DOHH2 (cell line): ENCODE results near the gene DOK6.

Source experiments
- H3F3A ChIP-seq: fragments of 200-600 bp; sonication (generic), shearing (Covaris generic); 2 replicates; pipeline ENCODE4 v1.6.0; 2016; ENCODE audit warnings: antibody characterized with exemption, mild to moderate bottlenecking; ENCODE audit not compliant: control insufficient read depth, insufficient read depth
- H3K27ac ChIP-seq: fragments of 200-600 bp; sonication (generic); 2 replicates; pipeline ENCODE4 v1.5.1; 2014; ENCODE audit warnings: low read depth, mild to moderate bottlenecking, low read length, moderate library complexity
- H3K27me3 ChIP-seq: fragments of 200-600 bp; sonication (generic); 2 replicates; pipeline ENCODE4 v1.6.1; 2014; ENCODE audit warnings: mild to moderate bottlenecking, low read length, mixed read lengths; ENCODE audit not compliant: control insufficient read depth
- H3K36me3 ChIP-seq: fragments of 200-600 bp; sonication (generic); 2 replicates; pipeline ENCODE4 v1.6.1; 2014; ENCODE audit warnings: mild to moderate bottlenecking, low read length, moderate library complexity, mixed read lengths; ENCODE audit not compliant: control insufficient read depth
- H3K4me1 ChIP-seq: fragments of 200-600 bp; sonication (generic); 2 replicates; pipeline ENCODE4 v1.6.1; 2014; ENCODE audit warnings: mild to moderate bottlenecking, low read length, mixed read lengths; ENCODE audit not compliant: control insufficient read depth
- H3K4me2 ChIP-seq: fragments of 200-600 bp; sonication (generic); 2 replicates; pipeline ENCODE4 v1.6.0; 2014; ENCODE audit warnings: mild to moderate bottlenecking, low read length, moderate library complexity
- H3K4me3 ChIP-seq: fragments of 200-600 bp; sonication (generic); 2 replicates; pipeline ENCODE4 v1.5.1; 2014; ENCODE audit warnings: mild to moderate bottlenecking, low read length, mixed read lengths
- H3K79me2 ChIP-seq: fragments of 200-600 bp; sonication (generic); 2 replicates; pipeline ENCODE4 v1.6.1; 2014; ENCODE audit warnings: mild to moderate bottlenecking, low read length, mixed read lengths; ENCODE audit not compliant: control insufficient read depth
- H3K9me2 ChIP-seq: fragments of 200-600 bp; sonication (generic); replicated peaks from 2 replicates; pipeline ENCODE4 v1.6.1; 2014; ENCODE audit warnings: mild to moderate bottlenecking, low read length, mixed read lengths; ENCODE audit not compliant: control insufficient read depth
- H3K9me3 ChIP-seq: fragments of 200-600 bp; sonication (generic); 2 replicates; pipeline ENCODE4 v1.6.1; 2014; ENCODE audit warnings: antibody characterized with exemption, low read length, mixed read lengths; ENCODE audit not compliant: control insufficient read depth, insufficient read depth
- H4K20me1 ChIP-seq: fragments of 200-600 bp; sonication (generic); 2 replicates; pipeline ENCODE4 v1.6.0; 2014; ENCODE audit warnings: low read depth, mild to moderate bottlenecking, antibody characterized with exemption, low read length, moderate library complexity; ENCODE audit not compliant: control insufficient read depth, insufficient read depth
- CTCF ChIP-seq: fragments of 200-600 bp; sonication (generic); IDR thresholded peaks from one replicate; pipeline ENCODE4 v1.5.1; 2014; ENCODE audit warnings: antibody characterized with exemption, mild to moderate bottlenecking, low read depth, low read length; ENCODE audit not compliant: poor library complexity, severe bottlenecking
- EZH2phosphoT487 ChIP-seq: fragments of 200-600 bp; sonication (generic); IDR thresholded peaks from 2 replicates; pipeline ENCODE4 v1.6.1; 2017; ENCODE audit warnings: borderline replicate concordance, mild to moderate bottlenecking, antibody characterized with exemption, low read length, moderate library complexity, mixed read lengths

The DOK6 gene

DNA sequence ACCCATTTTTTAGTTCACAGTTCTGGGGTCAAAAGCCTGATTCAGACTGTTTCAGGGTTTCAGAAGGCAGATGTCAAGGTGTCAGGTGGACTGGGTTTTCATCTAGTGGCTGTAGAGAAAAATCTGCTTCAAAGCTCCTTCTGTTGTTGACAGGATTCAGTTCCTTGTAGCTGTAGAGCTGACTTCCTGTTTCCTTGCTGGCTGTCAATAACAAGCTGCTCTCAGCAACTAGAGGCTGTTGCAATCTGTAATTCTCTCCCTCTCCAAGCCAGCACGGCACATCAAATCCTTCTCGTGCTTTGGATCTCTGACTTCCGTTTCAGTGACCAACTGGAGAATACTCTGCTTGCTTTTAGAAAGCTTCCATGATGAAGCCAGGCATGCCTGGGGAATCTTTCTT is 179.4 kb downstream of the DOK6 start:
- Histone ChIP-seq H3K27me3 (no peaks in the 10 kb centered on the region), H3F3A (no peaks in the 10 kb centered on the region), H3K9me3 (no peaks in the 10 kb centered on the region), H4K20me1 (no peaks in the 10 kb centered on the region), H3K9me2 (no peaks in the 10 kb centered on the region), H3K4me2 (no peak overlapping the region), H3K27ac (no peak overlapping the region), H3K36me3 (no peaks in the 10 kb centered on the region), H3K4me3 (no peak overlapping the region), H3K79me2 (no peaks in the 10 kb centered on the region), H3K4me1 (no peaks in the 10 kb centered on the region; the same call in 1 of the 2 replicates)
- TF ChIP-seq EZH2phosphoT487 (no peak), CTCF (no peak)

GRCh38 chr18:69584429-69584828 is 183.7 kb downstream of the DOK6 start:
- H3K27me3 ChIP-seq = no peaks in the 10 kb centered on the region
- no peaks in the 10 kb centered on the region for H3K9me2 ChIP-seq
- no peak for TF ChIP-seq EZH2phosphoT487
- TF ChIP-seq CTCF = no peak

GRCh38 chr18:69585696-69586095 is 185.0 kb downstream of the DOK6 start:
- H3K27me3 ChIP-seq = no peaks in the 10 kb centered on the region
- H3K4me1 ChIP-seq = no peaks in the 10 kb centered on the region
- TF ChIP-seq CTCF = no peak
- TF ChIP-seq EZH2phosphoT487 = no peak
- no peaks in the 10 kb centered on the region for H3F3A ChIP-seq
- H3K36me3 ChIP-seq = no peaks in the 10 kb centered on the region
- no peak overlapping the region for H3K4me3 ChIP-seq
- no peak overlapping the region for H3K4me2 ChIP-seq
- no peaks in the 10 kb centered on the region for H3K9me3 ChIP-seq
- no peaks in the 10 kb centered on the region for H3K79me2 ChIP-seq
- H4K20me1 ChIP-seq = no peaks in the 10 kb centered on the region
- no peak overlapping the region for H3K27ac ChIP-seq
- no peaks in the 10 kb centered on the region for H3K9me2 ChIP-seq

More at GRCh38 chr18:69584429-69584828, 183.7 kb downstream of the DOK6 start:
- H3K4me1 ChIP-seq = no peaks in the 10 kb centered on the region; the same call in 1 of the 2 replicates
- H3K4me3 ChIP-seq = no peak overlapping the region
- H3K36me3 ChIP-seq = no peaks in the 10 kb centered on the region
- no peaks in the 10 kb centered on the region for H3K79me2 ChIP-seq
- H3F3A ChIP-seq = no peaks in the 10 kb centered on the region
- no peaks in the 10 kb centered on the region for H4K20me1 ChIP-seq
- H3K9me3 ChIP-seq = no peaks in the 10 kb centered on the region
- no peak overlapping the region for H3K4me2 ChIP-seq
- no peak overlapping the region for H3K27ac ChIP-seq

DNA sequence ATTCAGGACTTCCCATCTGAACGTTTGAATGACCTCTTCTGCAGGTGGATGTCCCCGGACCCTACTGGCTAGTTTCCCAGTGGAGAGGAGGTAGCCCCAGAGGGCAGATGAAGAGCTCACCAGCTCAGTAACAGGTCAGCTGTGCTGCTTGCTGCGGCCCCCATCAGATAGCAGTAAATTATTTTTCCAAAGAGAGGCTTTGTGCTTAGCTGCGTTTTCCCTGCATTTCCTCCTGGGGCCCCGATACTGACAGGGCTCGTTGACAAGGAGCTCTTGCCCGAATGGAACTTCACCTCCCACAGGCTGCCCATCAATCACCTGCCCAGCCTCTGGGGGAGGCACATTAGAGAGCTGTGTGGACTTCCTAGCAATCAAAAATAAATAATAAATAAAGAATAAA is 185.8 kb downstream of the DOK6 start:
- Histone ChIP-seq H3K4me2 (no peak overlapping the region), H3K79me2 (no peaks in the 10 kb centered on the region), H3K4me1 (no peaks in the 10 kb centered on the region), H3K9me2 (no peaks in the 10 kb centered on the region), H3K27ac (no peak overlapping the region), H3K4me3 (no peak overlapping the region), H3K27me3 (no peaks in the 10 kb centered on the region), H3K36me3 (no peaks in the 10 kb centered on the region), H3F3A (no peaks in the 10 kb centered on the region), H4K20me1 (no peaks in the 10 kb centered on the region), H3K9me3 (no peaks in the 10 kb centered on the region)
- TF ChIP-seq CTCF = no peak
- no peak for TF ChIP-seq EZH2phosphoT487
